Bronchus fibroblast of lung (primary cell): ENCODE data around the gene INSR. TPM values are rescaled to one million over a fixed set of nuclear protein-coding genes. Genes with fewer than 3 reads are reported as not detected.

Experiments used
- total RNA-seq: library from RNA; depleted of rRNA; stranded (reverse); fragments of >200 nt; gene quantifications from 2 replicates; pipeline ENCODE4 v1.2.3, GENCODE V29; 2015

Gene INSR
- 5.5 and 6.1 TPM in 2 replicates for total RNA-seq

DNA sequence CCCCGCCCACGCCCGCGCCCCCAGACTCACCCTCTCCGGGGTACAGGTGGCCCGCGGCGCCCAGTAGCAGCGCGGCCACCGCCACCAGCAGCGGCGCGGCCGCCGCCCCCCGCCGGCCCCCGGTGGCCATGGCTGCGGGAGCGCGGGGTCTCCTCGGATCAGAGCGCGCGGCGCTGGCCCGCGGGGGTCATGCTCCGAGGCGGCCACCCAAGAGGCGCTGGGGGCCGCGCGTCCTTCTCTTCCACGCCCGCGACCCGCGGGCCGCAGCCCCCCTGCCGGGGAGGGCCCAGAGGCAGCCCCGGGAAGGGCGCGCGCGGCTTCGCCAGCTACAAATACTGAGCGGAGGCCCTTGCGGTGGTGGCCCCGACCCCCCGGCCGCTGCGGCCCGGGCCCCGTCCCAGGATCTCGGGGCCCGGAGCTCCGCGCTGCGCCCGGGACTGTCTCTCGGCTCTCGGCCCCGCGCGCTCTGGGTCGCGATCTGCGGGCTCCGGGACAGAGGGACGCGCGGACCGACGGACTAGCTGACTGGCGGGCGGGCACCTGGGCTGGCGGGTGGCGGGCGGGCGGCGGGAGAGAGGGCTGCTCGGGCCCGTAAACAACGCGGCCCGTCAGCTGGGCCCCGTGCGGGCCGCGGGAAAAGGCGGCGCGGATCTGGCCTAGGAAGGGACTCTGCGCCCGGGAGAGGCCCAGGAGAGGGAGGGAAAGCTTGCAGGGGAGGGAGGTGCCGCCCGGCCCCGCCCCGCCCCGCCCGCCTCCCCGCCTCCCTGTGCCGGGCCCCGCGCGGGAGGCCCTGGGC, at the start of gene INSR:
TSS of gene INSR (minus strand) at position 653 of the 796 bp plus-strand sequence. CDS start at position 130, 523 bp downstream.

DNA sequence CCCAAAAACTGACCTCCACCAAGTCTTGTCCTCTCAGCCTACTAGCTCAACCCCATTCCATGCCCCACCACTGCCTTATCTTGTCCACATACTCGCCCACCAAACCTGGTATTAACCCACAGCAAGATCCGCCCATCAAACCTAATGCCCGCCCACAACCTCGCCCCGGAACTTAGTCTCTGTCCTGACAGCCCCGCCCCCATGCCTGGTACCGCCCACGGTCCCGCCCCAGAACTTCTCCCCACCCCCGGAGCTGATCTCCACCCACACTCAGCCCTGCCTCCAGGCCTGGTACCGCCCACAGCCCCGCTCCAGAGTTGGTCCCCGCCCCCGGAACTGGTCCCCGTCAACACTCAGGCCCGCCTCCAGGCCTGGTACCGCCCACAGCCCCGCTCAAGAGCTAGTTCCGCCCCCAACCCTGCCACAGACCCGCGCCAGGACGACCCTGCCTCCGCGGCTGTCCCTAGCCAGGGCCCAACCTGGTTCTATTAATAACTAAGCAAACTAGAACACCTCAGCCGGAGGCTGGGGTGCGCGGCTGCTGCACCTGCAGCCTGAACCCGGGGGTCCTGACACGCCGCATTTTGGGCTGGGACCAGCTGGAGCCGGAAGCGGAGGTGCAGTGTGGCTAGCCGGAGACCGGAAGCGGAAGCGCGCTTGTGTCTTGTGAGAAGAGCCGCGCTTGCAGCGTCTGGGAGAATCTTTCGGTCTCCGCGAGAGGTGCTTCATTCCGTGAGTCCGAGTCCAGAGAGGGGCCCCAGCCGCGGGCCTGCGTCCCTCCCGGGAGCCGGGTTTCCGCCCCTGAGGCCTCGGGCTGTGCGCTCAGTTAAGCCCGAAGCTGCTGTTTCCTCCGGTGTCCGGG, 224.9 kb downstream of the INSR start, which contains the start of gene ZNF557:
TSS of gene ZNF557 (plus strand) at position 662 of the 862 bp plus-strand sequence. CDS start 5,372 bp downstream, outside the sequence.

Other genes with a start within 250 kb of the INSR start
- gene MBD3L2, start 245.1 kb downstream of the INSR start, total RNA-seq = not detected in 2 replicates
- gene MBD3L3, start 235.7 kb downstream of the INSR start, total RNA-seq = not detected in 2 replicates
- 4.2 and 4.7 TPM in 2 replicates for gene ZNF557, start 224.7 kb downstream of the INSR start, total RNA-seq
- gene ARHGEF18, start 54.5 kb upstream of the INSR start, total RNA-seq = 29.4 and 32.0 TPM in 2 replicates
- 3.4 and 4.4 TPM in 2 replicates for gene PEX11G, start 194.6 kb upstream of the INSR start, total RNA-seq
- 32.4 and 36.0 TPM in 2 replicates for gene ZNF358, start 221.7 kb upstream of the INSR start, total RNA-seq
- 5.2 and 8.0 TPM in 2 replicates for gene MCOLN1, start 228.2 kb upstream of the INSR start, total RNA-seq
- gene PNPLA6, start 241.3 kb upstream of the INSR start, total RNA-seq = 86.8 and 95.0 TPM in 2 replicates